ENCODE data around the gene ATP2C1. TPM values are rescaled to one million over a fixed set of nuclear protein-coding genes. Genes with fewer than 3 reads are reported as not detected.

The ATP2C1 gene
- total RNA-seq, 4 donors from 2014 or later: 25.1 to 41.7 (median 26.4) TPM

DNA sequence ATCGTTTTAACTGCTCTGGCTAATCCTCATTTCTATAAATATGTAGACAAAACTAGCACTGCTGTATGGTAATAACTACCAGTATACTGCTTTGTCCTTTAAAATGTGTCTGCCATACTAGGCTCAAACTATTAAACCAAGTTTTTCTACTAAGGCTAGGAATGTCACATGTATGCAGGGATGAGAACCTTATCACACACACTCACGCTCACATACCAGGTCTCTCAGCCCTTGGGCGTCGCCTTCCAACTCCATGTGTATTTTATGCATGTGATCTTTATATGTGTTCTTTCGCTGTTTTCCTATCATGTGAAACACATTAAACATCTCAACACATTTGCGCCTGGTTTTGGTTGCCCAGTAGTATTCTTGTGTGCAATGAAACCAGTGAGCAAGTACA, 32.6 kb downstream of the ATP2C1 start:
- in situ Hi-C loops (cut with MboI; ENCODE audit: low sequenced_read_pairs in 4 of 4) (no loop called here), intact Hi-C loops (cut with DNase I; ENCODE audit: low total_unique reads) (no loop called here)
- ATAC-seq: no peak
- peaks cover 0 to 7% of the 10 kb centered on the region in 2 donors for H3K36me3 ChIP-seq
- H3K4me3 ChIP-seq: no peak overlapping the region
- H3K9me3 ChIP-seq: no peaks in the 10 kb centered on the region
- peaks cover 4 to 11% of the 10 kb centered on the region in 2 donors for H3K4me1 ChIP-seq
- H3K27me3 ChIP-seq: no peaks in the 10 kb centered on the region
- no peak for TF ChIP-seq POLR2A (IDR thresholded peaks at IDR 0.05)
- TF ChIP-seq, protein P1, sequence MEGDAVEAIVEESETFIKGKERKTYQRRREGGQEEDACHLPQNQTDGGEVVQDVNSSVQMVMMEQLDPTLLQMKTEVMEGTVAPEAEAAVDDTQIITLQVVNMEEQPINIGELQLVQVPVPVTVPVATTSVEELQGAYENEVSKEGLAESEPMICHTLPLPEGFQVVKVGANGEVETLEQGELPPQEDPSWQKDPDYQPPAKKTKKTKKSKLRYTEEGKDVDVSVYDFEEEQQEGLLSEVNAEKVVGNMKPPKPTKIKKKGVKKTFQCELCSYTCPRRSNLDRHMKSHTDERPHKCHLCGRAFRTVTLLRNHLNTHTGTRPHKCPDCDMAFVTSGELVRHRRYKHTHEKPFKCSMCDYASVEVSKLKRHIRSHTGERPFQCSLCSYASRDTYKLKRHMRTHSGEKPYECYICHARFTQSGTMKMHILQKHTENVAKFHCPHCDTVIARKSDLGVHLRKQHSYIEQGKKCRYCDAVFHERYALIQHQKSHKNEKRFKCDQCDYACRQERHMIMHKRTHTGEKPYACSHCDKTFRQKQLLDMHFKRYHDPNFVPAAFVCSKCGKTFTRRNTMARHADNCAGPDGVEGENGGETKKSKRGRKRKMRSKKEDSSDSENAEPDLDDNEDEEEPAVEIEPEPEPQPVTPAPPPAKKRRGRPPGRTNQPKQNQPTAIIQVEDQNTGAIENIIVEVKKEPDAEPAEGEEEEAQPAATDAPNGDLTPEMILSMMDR (IDR thresholded peaks at IDR 0.05 in 4 of 5, conservative IDR thresholded peaks at IDR 0.05 in 1 of 5): no peak
- no peak overlapping the region for H3K27ac ChIP-seq
- DNase-seq: no peak

GRCh38 chr3:130929804-130930203, 35.9 kb downstream of the ATP2C1 start:
- no peaks in the 10 kb centered on the region for H3K27me3 ChIP-seq
- H3K4me1 ChIP-seq: peaks cover 4 to 11% of the 10 kb centered on the region in 2 donors
- ATAC-seq (no peak), DNase-seq (no peak)
- TF ChIP-seq, protein P1 (IDR thresholded peaks at IDR 0.05 in 4 of 5, conservative IDR thresholded peaks at IDR 0.05 in 1 of 5): no peak
- no peak for TF ChIP-seq POLR2A (IDR thresholded peaks at IDR 0.05)
- H3K27ac ChIP-seq: no peak overlapping the region
- H3K36me3 ChIP-seq: peaks cover 0 to 11% of the 10 kb centered on the region in 2 donors
- H3K4me3 ChIP-seq: no peak overlapping the region
- intact Hi-C loops (cut with DNase I; ENCODE audit: low total_unique reads): no loop called here
- in situ Hi-C loops (cut with MboI; ENCODE audit: low sequenced_read_pairs in 4 of 4): no loop called here
- H3K9me3 ChIP-seq: no peaks in the 10 kb centered on the region

GRCh38 chr3:130932979-130933378, 39.1 kb downstream of the ATP2C1 start:
- Histone ChIP-seq H3K27ac (no peak overlapping the region), H3K9me3 (no peaks in the 10 kb centered on the region), H3K4me1 (peaks cover 0 to 5% of the 10 kb centered on the region in 2 donors), H3K27me3 (no peaks in the 10 kb centered on the region), H3K4me3 (no peak overlapping the region), H3K36me3 (peaks cover 0 to 11% of the 10 kb centered on the region in 2 donors)
- no peak for ATAC-seq
- no peak for DNase-seq
- in situ Hi-C loops (cut with MboI; ENCODE audit: low sequenced_read_pairs in 4 of 4) (no loop called here), intact Hi-C loops (cut with DNase I; ENCODE audit: low total_unique reads) (no loop called here)
- TF ChIP-seq, protein P1 (IDR thresholded peaks at IDR 0.05 in 4 of 5, conservative IDR thresholded peaks at IDR 0.05 in 1 of 5): no peak
- TF ChIP-seq POLR2A (IDR thresholded peaks at IDR 0.05): no peak

DNA sequence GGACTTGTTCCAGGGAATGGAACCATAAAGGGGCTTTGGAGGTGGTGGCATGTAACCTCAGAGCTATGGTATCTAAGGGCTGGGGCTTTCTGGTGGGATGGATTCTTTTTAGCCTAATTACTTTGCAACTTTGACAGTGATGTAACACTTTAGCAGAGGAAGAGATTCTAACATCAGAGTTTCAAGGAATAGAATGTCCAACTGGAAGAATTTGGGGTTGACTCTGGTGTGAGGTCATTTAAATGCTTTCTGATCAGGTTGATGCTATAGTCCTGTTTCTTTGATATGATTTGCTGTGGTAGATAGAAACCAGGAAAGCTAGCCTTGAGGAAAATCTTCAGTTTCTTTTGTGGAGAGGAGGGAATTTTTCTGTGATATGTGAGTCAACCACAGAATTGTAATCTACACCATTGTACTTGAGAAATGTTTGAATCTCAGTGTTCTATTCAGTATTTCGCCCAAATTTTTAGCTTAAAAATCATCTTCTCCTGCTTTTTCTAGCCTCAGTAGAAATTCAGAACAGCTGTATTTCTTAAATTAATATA, 40.0 kb downstream of the ATP2C1 start:
- ATAC-seq: no peak
- intact Hi-C loops (cut with DNase I; ENCODE audit: low total_unique reads): no loop called here

More for the DNA sequence above, 40.0 kb downstream of the ATP2C1 start:
- H3K4me3 ChIP-seq: no peak overlapping the region
- no peaks in the 10 kb centered on the region for H3K9me3 ChIP-seq
- TF ChIP-seq, protein P1 (IDR thresholded peaks at IDR 0.05 in 4 of 5, conservative IDR thresholded peaks at IDR 0.05 in 1 of 5): no peak
- TF ChIP-seq POLR2A (IDR thresholded peaks at IDR 0.05): no peak
- H3K36me3 ChIP-seq: peaks cover 0 to 11% of the 10 kb centered on the region in 2 donors
- no peak overlapping the region for H3K27ac ChIP-seq
- in situ Hi-C loops (cut with MboI; ENCODE audit: low sequenced_read_pairs in 4 of 4): no loop called here
- no peak for DNase-seq
- H3K4me1 ChIP-seq: no peaks in the 10 kb centered on the region
- H3K27me3 ChIP-seq: no peaks in the 10 kb centered on the region

All from gastrocnemius medialis (tissue), 4 donors.